ENCODE results near the gene LITAFD. TPM values are rescaled to one million over a fixed set of nuclear protein-coding genes. Genes with fewer than 3 reads are reported as not detected.

LITAFD gene
- total RNA-seq, 4 donors from 2014 or later, result not detected

GRCh38 chr16:8899709-8900317, 17.7 kb downstream of the LITAFD start:
- H3K4me3 ChIP-seq, result no peak overlapping the region
- H3K27me3 ChIP-seq, result no peaks in the 10 kb centered on the region
- no peak for DNase-seq
- H3K27ac ChIP-seq, result no peak overlapping the region
- WGBS, 2 donors, result 84 to 88% methylated on average over 5 to 9 of the region's 9 CpGs
- intact Hi-C loops (cut with DNase I), result no loop called here
- TF ChIP-seq POLR2A (IDR thresholded peaks at IDR 0.05) (no peak), CTCF (IDR thresholded peaks at IDR 0.05) (no peak)
- no peaks in the 10 kb centered on the region for H3K4me1 ChIP-seq
- H3K36me3 ChIP-seq, result peaks cover 34 to 100% (median 93%) of the 10 kb centered on the region in 3 donors
- no peaks in the 10 kb centered on the region for H3K9me3 ChIP-seq

DNA sequence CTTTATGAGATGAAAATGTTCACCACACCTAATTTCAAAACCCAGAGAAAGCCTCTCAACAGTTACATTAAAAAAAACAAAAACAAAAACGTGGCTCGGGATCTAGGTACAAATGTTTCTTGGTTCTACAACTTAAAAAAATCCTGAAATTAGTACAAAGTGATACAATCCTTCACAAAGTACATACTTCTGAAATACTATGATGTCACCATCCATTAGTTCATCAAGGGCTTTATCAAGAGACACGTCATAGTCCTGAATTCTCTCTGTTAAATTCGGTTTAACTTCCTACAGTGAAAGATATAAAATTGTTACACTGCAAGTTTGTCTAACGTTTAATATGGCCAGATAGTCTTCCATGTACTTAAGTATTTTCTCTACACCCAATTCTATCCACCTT, 18.2 kb downstream of the LITAFD start:
- 79 to 86% methylated on average over 5 of the region's 5 CpGs for WGBS, 2 donors
- no peak overlapping the region for H3K4me3 ChIP-seq
- H3K27me3 ChIP-seq, result no peaks in the 10 kb centered on the region
- H3K9me3 ChIP-seq, result no peaks in the 10 kb centered on the region
- H3K4me1 ChIP-seq, result no peaks in the 10 kb centered on the region
- intact Hi-C loops (cut with DNase I), result no loop called here
- TF ChIP-seq POLR2A (IDR thresholded peaks at IDR 0.05) (no peak), CTCF (IDR thresholded peaks at IDR 0.05) (no peak)
- peaks cover 29 to 100% (median 88%) of the 10 kb centered on the region in 3 donors for H3K36me3 ChIP-seq
- DNase-seq, result no peak
- H3K27ac ChIP-seq, result no peak overlapping the region

DNA sequence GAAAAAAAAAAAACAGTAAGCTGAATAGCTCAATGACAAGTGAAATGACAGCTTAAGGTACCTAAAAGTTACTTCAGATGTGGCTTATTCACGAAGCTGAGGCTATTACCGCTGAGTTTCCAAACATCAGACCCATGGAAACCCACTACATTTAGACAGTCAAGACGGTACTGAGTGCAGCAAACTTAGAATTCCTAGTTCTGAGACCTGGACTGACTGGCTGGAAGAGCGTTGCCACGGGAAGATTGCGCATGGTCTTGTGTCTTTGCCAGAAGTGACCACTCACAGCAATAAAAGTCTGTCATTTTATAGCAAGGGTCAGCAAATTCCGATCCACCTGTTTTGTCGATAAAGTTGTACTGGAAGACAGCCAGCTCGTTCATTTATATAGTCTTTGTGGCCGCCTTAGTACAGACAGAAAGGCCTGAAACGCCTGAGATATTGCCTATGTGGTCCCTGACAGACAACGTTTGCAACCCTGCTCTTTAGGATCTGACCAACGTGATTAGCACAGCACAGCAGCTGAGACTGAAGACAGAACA, 19.2 kb downstream of the LITAFD start:
- intact Hi-C loops (cut with DNase I), result no loop called here
- H3K27ac ChIP-seq, result no peak overlapping the region
- TF ChIP-seq CTCF (IDR thresholded peaks at IDR 0.05) (no peak), POLR2A (IDR thresholded peaks at IDR 0.05) (no peak)
- H3K4me1 ChIP-seq, result no peaks in the 10 kb centered on the region
- WGBS, 2 donors, result 80 to 84% methylated on average over 10 to 13 of the region's 13 CpGs
- no peaks in the 10 kb centered on the region for H3K9me3 ChIP-seq
- H3K36me3 ChIP-seq, result peaks cover 36 to 100% (median 83%) of the 10 kb centered on the region in 3 donors
- DNase-seq, result no peak
- H3K4me3 ChIP-seq, result no peak overlapping the region
- no peaks in the 10 kb centered on the region for H3K27me3 ChIP-seq

GRCh38 chr16:8903004-8903403, 20.9 kb downstream of the LITAFD start:
- Histone ChIP-seq H3K27me3 (no peaks in the 10 kb centered on the region), H3K4me3 (no peak overlapping the region), H3K4me1 (no peaks in the 10 kb centered on the region), H3K36me3 (peaks cover 40 to 100% (median 83%) of the 10 kb centered on the region in 3 donors), H3K27ac (no peak overlapping the region), H3K9me3 (no peaks in the 10 kb centered on the region)
- no peak for TF ChIP-seq CTCF (IDR thresholded peaks at IDR 0.05)
- TF ChIP-seq POLR2A (IDR thresholded peaks at IDR 0.05), result no peak
- DNase-seq, result no peak
- intact Hi-C loops (cut with DNase I), result no loop called here
- WGBS, 2 donors, result 94 to 98% methylated on average over 8 to 9 of the region's 9 CpGs

GRCh38 chr16:8904018-8904430, 21.9 kb downstream of the LITAFD start:
- Histone ChIP-seq H3K9me3 (no peaks in the 10 kb centered on the region), H3K4me3 (no peak overlapping the region), H3K36me3 (peaks cover 38 to 100% (median 77%) of the 10 kb centered on the region in 3 donors), H3K27ac (no peak overlapping the region), H3K4me1 (peaks cover 0 to 9% (median 0%) of the 10 kb centered on the region in 3 donors), H3K27me3 (no peaks in the 10 kb centered on the region)
- no peak for TF ChIP-seq CTCF (IDR thresholded peaks at IDR 0.05)
- TF ChIP-seq POLR2A (IDR thresholded peaks at IDR 0.05), result no peak
- intact Hi-C loops (cut with DNase I), result no loop called here
- DNase-seq, result no peak
- 84 to 93% methylated on average over 1 to 7 of the region's 8 CpGs for WGBS, 2 donors
